Esophagus squamous epithelium (tissue), 4 donors: Measurements from ENCODE around the gene APBA2.

Experiments
- POLR2A ChIP-seq, 4 donors: fragments of 450-650 bp; IDR thresholded peaks; one replicate each; pipeline ENCODE4 v1.6.1; 2017; ENCODE audit warnings: antibody characterized with exemption in 4 of 4, mild to moderate bottlenecking in 4 of 4, moderate library complexity in 3 of 4
- TF ChIP-seq, protein P1 (sequence below), 6 experiments: fragments of 450-650 bp in 4 of 6; fragments of 200-600 bp in 2 of 6; sonication (generic) in 2 of 6; IDR thresholded peaks; one replicate each; pipeline ENCODE4 v1.5.1; 2016 to 2019; ENCODE audit warnings: antibody characterized with exemption in 6 of 6, mild to moderate bottlenecking in 4 of 6, moderate library complexity in 4 of 6

DNA sequence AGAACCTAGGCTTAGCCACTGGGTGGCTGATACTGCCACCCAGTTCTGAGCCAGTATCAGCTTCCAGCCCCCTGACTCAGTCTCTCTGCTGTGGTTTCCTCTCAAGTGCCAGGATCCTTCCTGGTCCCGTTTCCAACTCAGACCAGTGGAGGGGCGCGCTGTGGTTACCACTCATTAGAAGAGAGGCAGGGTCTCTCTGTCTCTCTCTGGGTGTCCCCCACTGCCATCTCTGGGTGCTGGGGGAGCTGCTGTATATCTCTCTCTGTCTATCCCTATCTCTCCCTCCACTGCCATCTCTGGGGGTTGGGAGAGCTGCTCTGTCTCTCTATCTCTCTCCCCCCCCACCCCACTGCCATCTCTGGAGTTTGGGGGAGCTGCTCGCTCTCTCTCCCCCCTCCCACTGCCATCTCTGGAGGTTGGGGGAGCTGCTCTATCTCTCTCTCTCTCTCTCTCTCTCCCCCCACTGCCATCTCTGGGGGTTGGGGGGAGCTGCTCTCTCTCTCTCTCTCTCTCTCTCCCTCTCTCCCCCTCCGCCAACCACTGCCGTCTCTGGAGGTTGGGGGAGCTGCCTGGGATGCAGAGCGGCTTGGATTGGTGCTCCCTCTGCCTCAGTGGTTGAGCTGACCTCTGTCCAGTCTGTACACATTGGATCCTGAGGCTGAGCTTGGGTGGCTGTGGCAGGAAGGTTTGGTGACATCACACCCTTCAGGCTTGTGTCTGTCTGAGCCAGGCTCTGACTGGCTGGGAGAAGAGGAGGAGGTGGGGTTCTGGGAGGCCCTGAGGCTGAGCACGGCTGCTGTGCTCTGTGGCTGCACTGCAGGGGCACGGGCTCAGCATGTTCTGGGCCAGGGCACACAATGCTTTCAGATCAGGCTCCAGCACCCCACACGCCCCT, 98.9 kb downstream of the APBA2 start:
- TF ChIP-seq, protein P1, sequence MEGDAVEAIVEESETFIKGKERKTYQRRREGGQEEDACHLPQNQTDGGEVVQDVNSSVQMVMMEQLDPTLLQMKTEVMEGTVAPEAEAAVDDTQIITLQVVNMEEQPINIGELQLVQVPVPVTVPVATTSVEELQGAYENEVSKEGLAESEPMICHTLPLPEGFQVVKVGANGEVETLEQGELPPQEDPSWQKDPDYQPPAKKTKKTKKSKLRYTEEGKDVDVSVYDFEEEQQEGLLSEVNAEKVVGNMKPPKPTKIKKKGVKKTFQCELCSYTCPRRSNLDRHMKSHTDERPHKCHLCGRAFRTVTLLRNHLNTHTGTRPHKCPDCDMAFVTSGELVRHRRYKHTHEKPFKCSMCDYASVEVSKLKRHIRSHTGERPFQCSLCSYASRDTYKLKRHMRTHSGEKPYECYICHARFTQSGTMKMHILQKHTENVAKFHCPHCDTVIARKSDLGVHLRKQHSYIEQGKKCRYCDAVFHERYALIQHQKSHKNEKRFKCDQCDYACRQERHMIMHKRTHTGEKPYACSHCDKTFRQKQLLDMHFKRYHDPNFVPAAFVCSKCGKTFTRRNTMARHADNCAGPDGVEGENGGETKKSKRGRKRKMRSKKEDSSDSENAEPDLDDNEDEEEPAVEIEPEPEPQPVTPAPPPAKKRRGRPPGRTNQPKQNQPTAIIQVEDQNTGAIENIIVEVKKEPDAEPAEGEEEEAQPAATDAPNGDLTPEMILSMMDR (IDR thresholded peaks at IDR 0.05) = no peak
- no peak for TF ChIP-seq POLR2A (IDR thresholded peaks at IDR 0.05)
